H9 (cell line): ENCODE data around the gene IMPDH1. TPM values are rescaled to one million over a fixed set of nuclear protein-coding genes. Genes with fewer than 3 reads are reported as not detected.
A peak's percentile ranks its signal among the peaks of the same experiment; 100 is the strongest.

ENCODE experiments used
- DNase-seq: peaks from one replicate; pipeline ENCODE4 v3.0.0-alpha.2; 2017
- H2AFZ ChIP-seq: one replicate; pipeline ENCODE4 v1.6.1; 2013; ENCODE audit warnings: mild to moderate bottlenecking, low read length, control low read depth, moderate library complexity
- H2AK5ac ChIP-seq: 2 replicates; pipeline ENCODE4 v1.6.1; 2013; ENCODE audit warnings: low read length, control low read depth, mixed read lengths; ENCODE audit not compliant: insufficient read length
- H2BK120ac ChIP-seq: one replicate; pipeline ENCODE4 v1.6.1; 2013; ENCODE audit warnings: low read depth, mild to moderate bottlenecking, low read length, control low read depth, inconsistent platforms; ENCODE audit not compliant: poor library complexity, severe bottlenecking
- H2BK12ac ChIP-seq: 2 replicates; pipeline ENCODE4 v1.6.1; 2013; ENCODE audit warnings: low read length, control low read depth, mixed read lengths, low read depth; ENCODE audit not compliant: insufficient read length
- H2BK15ac ChIP-seq: 2 replicates; pipeline ENCODE4 v1.6.1; 2013; ENCODE audit warnings: low read depth, low read length, control low read depth
- H2BK20ac ChIP-seq: one replicate; pipeline ENCODE4 v1.6.1; 2013; ENCODE audit warnings: low read depth, mild to moderate bottlenecking, low read length, control low read depth, inconsistent platforms; ENCODE audit not compliant: poor library complexity, severe bottlenecking
- H2BK5ac ChIP-seq: 2 replicates; pipeline ENCODE4 v1.6.1; 2013; ENCODE audit warnings: low read length, control low read depth, mixed read lengths; ENCODE audit not compliant: insufficient read length
- H3K14ac ChIP-seq: 2 replicates; pipeline ENCODE4 v1.6.1; 2013; ENCODE audit warnings: low read length, control low read depth; ENCODE audit not compliant: insufficient read depth
- H3K18ac ChIP-seq: 2 replicates; pipeline ENCODE4 v1.6.1; 2013; ENCODE audit warnings: low read depth, mild to moderate bottlenecking, mixed read lengths, low read length, control low read depth; ENCODE audit not compliant: insufficient read length
- H3K23ac ChIP-seq: 2 replicates; pipeline ENCODE4 v1.6.1; 2013; ENCODE audit warnings: low read length, control low read depth, mixed read lengths, low read depth; ENCODE audit not compliant: insufficient read length
- H3K23me2 ChIP-seq: 2 replicates; pipeline ENCODE4 v1.6.1; 2013; ENCODE audit warnings: low read depth, mild to moderate bottlenecking, mixed read lengths, low read length, control low read depth; ENCODE audit not compliant: insufficient read length, poor library complexity, severe bottlenecking
- H3K27ac ChIP-seq: 2 replicates; pipeline ENCODE4 v1.5.1; 2013; ENCODE audit warnings: low read length, control low read depth, mixed read lengths, low read depth; ENCODE audit not compliant: insufficient read length
- H3K27me3 ChIP-seq: 2 replicates; pipeline ENCODE4 v1.6.1; 2013; ENCODE audit warnings: low read length, control low read depth, inconsistent platforms; ENCODE audit not compliant: insufficient read depth
- H3K4ac ChIP-seq: 2 replicates; pipeline ENCODE4 v1.6.1; 2013; ENCODE audit warnings: low read depth, mild to moderate bottlenecking, control low read depth, inconsistent platforms, low read length, moderate library complexity
- H3K4me1 ChIP-seq: 2 replicates; pipeline ENCODE4 v1.6.1; 2013; ENCODE audit warnings: low read length, control low read depth, inconsistent platforms; ENCODE audit not compliant: insufficient read depth
- H3K4me2 ChIP-seq: 2 replicates; pipeline ENCODE4 v1.6.1; 2013; ENCODE audit warnings: low read length, control low read depth, mixed read lengths; ENCODE audit not compliant: insufficient read length, insufficient read depth
- H3K56ac ChIP-seq: 2 replicates; pipeline ENCODE4 v1.6.1; 2013; ENCODE audit warnings: low read depth, mild to moderate bottlenecking, mixed read lengths, low read length, control low read depth; ENCODE audit not compliant: insufficient read length
- H3K79me1 ChIP-seq: 2 replicates; pipeline ENCODE4 v1.6.1; 2013; ENCODE audit warnings: low read depth, mild to moderate bottlenecking, moderate library complexity, low read length, control low read depth, inconsistent platforms; ENCODE audit not compliant: insufficient read depth, poor library complexity, severe bottlenecking
- H3K79me2 ChIP-seq: 2 replicates; pipeline ENCODE4 v1.6.1; 2013; ENCODE audit warnings: low read length, control low read depth, inconsistent platforms; ENCODE audit not compliant: insufficient read depth
- H3K9ac ChIP-seq: 2 replicates; pipeline ENCODE4 v1.6.1; 2013; ENCODE audit warnings: low read length, control low read depth, mixed read lengths; ENCODE audit not compliant: insufficient read length; ENCODE audit errors: extremely low read depth
- H3K9me3 ChIP-seq: one replicate; pipeline ENCODE4 v1.6.1; 2013; ENCODE audit warnings: low read depth, low read length, inconsistent platforms; ENCODE audit not compliant: control insufficient read depth
- H3T11ph ChIP-seq: one replicate; pipeline ENCODE4 v1.6.1; 2013; ENCODE audit warnings: mild to moderate bottlenecking, low read length, control low read depth, inconsistent platforms
- H4K20me1 ChIP-seq: one replicate; pipeline ENCODE4 v1.6.1; 2013; ENCODE audit not compliant: control insufficient read depth, insufficient read length, insufficient read depth
- H4K5ac ChIP-seq: 2 replicates; pipeline ENCODE4 v1.6.1; 2013; ENCODE audit warnings: low read depth, mild to moderate bottlenecking, mixed read lengths, low read length, control low read depth; ENCODE audit not compliant: insufficient read length
- H4K8ac ChIP-seq: replicated peaks from 2 replicates; pipeline ENCODE4 v1.6.1; 2013; ENCODE audit warnings: low read length, control low read depth, mixed read lengths, low read depth; ENCODE audit not compliant: insufficient read length
- H4K91ac ChIP-seq: 2 replicates; pipeline ENCODE4 v1.6.1; 2013; ENCODE audit warnings: low read depth, mild to moderate bottlenecking, moderate library complexity, mixed read lengths, low read length, control low read depth; ENCODE audit not compliant: insufficient read length
- H3K27ac Mint-ChIP-seq, 3 experiments: 2 replicates in 2 of 3; 3 replicates in 1 of 3; pipeline ENCODE4 v1.8.0; 2020 to 2021; ENCODE audit warnings: mixed read lengths in 3 of 3, mild to moderate bottlenecking in 1 of 3, moderate library complexity in 1 of 3
- H3K27me3 Mint-ChIP-seq: 2 replicates; pipeline ENCODE4 v1.8.0; 2021; ENCODE audit warnings: low read depth, mild to moderate bottlenecking, moderate library complexity, mixed read lengths
- H3K36me3 Mint-ChIP-seq, 3 experiments: 2 replicates in 2 of 3; 3 replicates in 1 of 3; pipeline ENCODE4 v1.8.0; 2020 to 2021; ENCODE audit warnings: low read depth in 3 of 3, mixed read lengths in 3 of 3; ENCODE audit not compliant: insufficient read depth in 1 of 3
- H3K4me1 Mint-ChIP-seq, 2 experiments: 2 replicates each; pipeline ENCODE4 v1.8.0; 2020; ENCODE audit warnings: mixed read lengths in 2 of 2
- H3K4me3 Mint-ChIP-seq, 2 experiments: 2 replicates in 1 of 2; 3 replicates in 1 of 2; pipeline ENCODE4 v1.8.0; 2020 to 2021; ENCODE audit warnings: mild to moderate bottlenecking in 2 of 2, mixed read lengths in 2 of 2, moderate library complexity in 1 of 2
- H3K9me3 Mint-ChIP-seq, 2 experiments: 2 replicates in 1 of 2; 3 replicates in 1 of 2; pipeline ENCODE4 v1.8.0; 2020; ENCODE audit warnings: mild to moderate bottlenecking in 2 of 2, mixed read lengths in 2 of 2, moderate library complexity in 1 of 2
- CTCF ChIP-seq: fragments of 200-600 bp; sonication (generic); conservative IDR thresholded peaks from 3 replicates; pipeline ENCODE4 v1.8.0; 2021; ENCODE audit warnings: antibody characterized with exemption, mild to moderate bottlenecking
- WGBS: extraction: QIAGEN DNeasy Blood & Tissue Kit; methylation state at CpG from one replicate; pipeline ENCODE4 v1.1.7; 2013; ENCODE audit warnings: missing lambda C conversion rate, low lambda C conversion rate, mixed read lengths; ENCODE audit not compliant: insufficient read length; ENCODE audit errors: extremely low coverage; 5-methylcytosine and 5-hydroxymethylcytosine counted together
- total RNA-seq: library from RNA; stranded (reverse); gene quantifications from 2 replicates; pipeline ENCODE4 v1.2.1, GENCODE V29; 2021

The IMPDH1 gene
- total RNA-seq, 1 experiment from 2014 or later, result 35.2 TPM

GRCh38 chr7:128404886-128405470 lies 4.8 kb downstream of the IMPDH1 start:
- Histone ChIP-seq H2BK20ac (no peak overlapping the region), H3K4ac (no peak overlapping the region), H3K23me2 (peaks cover 13% of the 10 kb centered on the region), H2BK5ac (no peak overlapping the region), H3K79me2 (no peaks in the 10 kb centered on the region), H3T11ph (no peak overlapping the region), H3K4me1 (peaks cover 4% of the 10 kb centered on the region; the same call in 1 of the 2 replicates), H3K18ac (peak overlapping the region; percentile 20), H3K9me3 (no peaks in the 10 kb centered on the region), H4K8ac (no peak overlapping the region), H3K27me3 (peaks cover 29% of the 10 kb centered on the region), H3K79me1 (no peaks in the 10 kb centered on the region), H2BK120ac (no peak overlapping the region), H3K9ac (no peak overlapping the region), H3K14ac (peak overlapping the region; percentile 17), H2AFZ (no peak overlapping the region), H4K91ac (no peak overlapping the region), H3K4me2 (peak overlapping the region; percentile 32), H4K20me1 (peaks cover 4% of the 10 kb centered on the region), H3K56ac (no peak overlapping the region), H4K5ac (no peak overlapping the region), H2BK15ac (no peak overlapping the region), H2BK12ac (no peak overlapping the region), H2AK5ac (no peak overlapping the region), H3K27ac (no peak overlapping the region), H3K23ac (no peak overlapping the region)
- no peaks in the 10 kb centered on the region; a peak in 1 of 5 replicates for H3K9me3 Mint-ChIP-seq
- H3K36me3 Mint-ChIP-seq, result peaks cover 0 to 17% (median 12%) of the 10 kb centered on the region in 3 experiments; a peak in 6 of 7 replicates
- H3K4me3 Mint-ChIP-seq, result peak overlapping the region; percentile 68 to 82
- no peak overlapping the region for H3K27ac Mint-ChIP-seq
- H3K27me3 Mint-ChIP-seq, result peaks cover 63% of the 10 kb centered on the region
- peaks cover 34 to 36% of the 10 kb centered on the region in 2 experiments for H3K4me1 Mint-ChIP-seq
- TF ChIP-seq CTCF, result no peak
- DNase-seq, result no peak
- no CpG with 5 or more reads among the region's 13 CpGs for WGBS
